AG09319 (cell line): ENCODE measurements around the gene RBM45.
A peak's percentile ranks its signal among the peaks of the same experiment; 100 is the strongest.

Experiments
- DNase-seq: peaks from one replicate; pipeline ENCODE4 v3.0.0-alpha.2; 2010; ENCODE audit warnings: low read depth; ENCODE audit errors: extremely low read depth
- TF ChIP-seq, protein P1 (sequence below): IDR thresholded peaks from 2 replicates; pipeline ENCODE4 v1.5.1; 2011; ENCODE audit warnings: low read depth, mild to moderate bottlenecking, inconsistent platforms, low read length, moderate library complexity

RBM45 gene

DNA sequence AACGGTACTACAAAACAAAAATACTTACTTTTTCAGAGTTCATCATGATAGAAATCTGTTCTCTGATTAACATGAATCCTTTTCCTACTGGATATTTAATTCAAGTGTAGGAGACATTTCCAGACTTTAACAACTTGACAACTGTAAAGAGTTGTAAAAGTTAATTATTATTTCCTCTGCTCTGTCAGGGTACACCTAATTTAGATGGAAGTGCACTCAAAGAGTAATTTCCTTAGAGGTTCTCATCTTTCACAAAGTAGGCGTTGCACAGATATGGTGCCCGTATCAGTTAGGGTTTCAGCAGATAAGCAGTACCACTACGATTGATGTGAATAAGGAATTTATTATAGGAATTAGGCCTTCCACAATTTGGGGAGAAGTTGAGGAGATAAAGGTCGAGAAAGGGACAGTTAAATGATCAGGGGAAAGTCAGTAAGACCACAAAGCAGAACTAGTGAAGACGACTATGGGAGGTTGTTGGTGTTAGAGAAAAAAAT is 23.4 kb upstream of the RBM45 start:
- no peak for DNase-seq
- TF ChIP-seq, protein P1, sequence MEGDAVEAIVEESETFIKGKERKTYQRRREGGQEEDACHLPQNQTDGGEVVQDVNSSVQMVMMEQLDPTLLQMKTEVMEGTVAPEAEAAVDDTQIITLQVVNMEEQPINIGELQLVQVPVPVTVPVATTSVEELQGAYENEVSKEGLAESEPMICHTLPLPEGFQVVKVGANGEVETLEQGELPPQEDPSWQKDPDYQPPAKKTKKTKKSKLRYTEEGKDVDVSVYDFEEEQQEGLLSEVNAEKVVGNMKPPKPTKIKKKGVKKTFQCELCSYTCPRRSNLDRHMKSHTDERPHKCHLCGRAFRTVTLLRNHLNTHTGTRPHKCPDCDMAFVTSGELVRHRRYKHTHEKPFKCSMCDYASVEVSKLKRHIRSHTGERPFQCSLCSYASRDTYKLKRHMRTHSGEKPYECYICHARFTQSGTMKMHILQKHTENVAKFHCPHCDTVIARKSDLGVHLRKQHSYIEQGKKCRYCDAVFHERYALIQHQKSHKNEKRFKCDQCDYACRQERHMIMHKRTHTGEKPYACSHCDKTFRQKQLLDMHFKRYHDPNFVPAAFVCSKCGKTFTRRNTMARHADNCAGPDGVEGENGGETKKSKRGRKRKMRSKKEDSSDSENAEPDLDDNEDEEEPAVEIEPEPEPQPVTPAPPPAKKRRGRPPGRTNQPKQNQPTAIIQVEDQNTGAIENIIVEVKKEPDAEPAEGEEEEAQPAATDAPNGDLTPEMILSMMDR = no peak

DNA sequence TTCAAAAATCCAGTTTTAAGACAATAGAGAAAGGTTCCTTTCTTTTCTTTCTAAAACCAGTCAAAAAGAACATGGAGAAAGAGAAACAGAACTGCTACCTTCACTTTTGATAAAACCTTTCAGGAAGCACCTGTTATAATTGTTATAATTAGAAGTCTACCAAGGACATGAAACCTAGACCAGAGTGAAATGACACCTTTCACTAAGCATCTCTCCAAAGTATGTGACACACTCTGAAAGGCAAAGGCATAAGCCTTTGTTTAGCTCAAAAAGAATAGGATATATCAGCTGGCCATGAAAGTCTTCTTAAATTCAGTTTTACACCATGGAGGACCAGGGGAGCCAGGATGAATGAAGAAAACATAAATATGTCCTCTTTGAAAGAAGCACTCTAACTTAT is 18.8 kb upstream of the RBM45 start:
- TF ChIP-seq, protein P1 = no peak
- no peak for DNase-seq

- no peak for DNase-seq
- TF ChIP-seq, protein P1 = no peak
Measured at GRCh38 chr2:178101321-178102079, 10.7 kb upstream of the RBM45 start.

GRCh38 chr2:178105566-178105965 is 6.7 kb upstream of the RBM45 start:
- TF ChIP-seq, protein P1 = no peak
- DNase-seq = no peak

- DNase-seq = no peak
- TF ChIP-seq, protein P1 = no peak
Measured at GRCh38 chr2:178106053-178106452, 6.2 kb upstream of the RBM45 start.

GRCh38 chr2:178108176-178108575 is 4.1 kb upstream of the RBM45 start:
- DNase-seq = no peak
- TF ChIP-seq, protein P1 = no peak

- DNase-seq = no peak
- TF ChIP-seq, protein P1 = peak; percentile 55
Measured at GRCh38 chr2:178109813-178110212, 2.4 kb upstream of the RBM45 start.
